ENCODE measurements around the gene HOGA1.

The HOGA1 gene

DNA sequence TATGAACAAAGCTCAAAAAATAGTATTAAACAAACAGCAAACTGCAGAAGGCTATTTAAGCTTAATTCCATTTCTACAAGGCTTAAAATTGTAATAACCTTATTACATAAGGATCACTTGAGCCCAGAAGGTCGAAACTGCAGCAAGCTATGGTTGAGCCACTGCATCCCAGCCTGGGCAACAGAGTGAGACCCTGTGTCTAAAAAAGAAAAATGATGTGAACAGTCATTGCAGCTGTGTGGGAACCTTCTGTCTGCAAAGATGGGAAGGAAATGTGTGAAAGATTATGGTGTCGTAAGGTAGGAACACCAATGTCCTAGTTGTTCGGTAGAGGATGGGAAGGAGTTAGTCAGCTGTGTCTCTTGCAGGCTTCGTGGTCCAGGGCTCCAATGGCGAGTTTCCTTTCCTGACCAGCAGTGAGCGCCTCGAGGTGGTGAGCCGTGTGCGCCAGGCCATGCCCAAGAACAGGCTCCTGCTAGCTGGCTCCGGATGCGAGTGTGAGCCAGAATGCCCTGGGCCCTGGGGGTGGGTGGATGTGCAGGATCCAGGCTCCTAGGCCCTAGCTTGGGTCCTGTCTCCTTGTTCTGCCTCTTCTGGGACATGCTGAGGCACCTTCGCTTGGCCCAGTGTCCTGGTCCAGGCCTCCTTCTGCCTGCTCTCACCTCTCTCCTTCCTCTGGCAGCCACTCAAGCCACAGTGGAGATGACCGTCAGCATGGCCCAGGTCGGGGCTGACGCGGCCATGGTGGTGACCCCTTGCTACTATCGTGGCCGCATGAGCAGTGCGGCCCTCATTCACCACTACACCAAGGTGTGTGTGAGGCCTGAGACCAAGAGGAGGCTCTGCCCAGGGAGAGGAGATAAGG, 14.4 kb downstream of the HOGA1 start:
- Histone ChIP-seq H3K36me3 (ENCODE audit: insufficient read depth, low read length) (no peaks in the 10 kb centered on the region), H3K4me1 (ENCODE audit: insufficient read depth, low read length) (peaks cover 16% of the 10 kb centered on the region), H3K9ac (ENCODE audit: low read length) (no peak overlapping the region), H3K9me3 (ENCODE audit: low read length) (no peaks in the 10 kb centered on the region), H3K4me3 (ENCODE audit: low read depth in 1 of 2, low read length in 2 of 2) (no peak overlapping the region), H3K27ac (ENCODE audit: low read depth, low read length) (no peak overlapping the region), H3K27me3 (ENCODE audit: control insufficient read depth in 1 of 2, insufficient read depth in 2 of 2, low read length in 2 of 2) (no peaks in the 10 kb centered on the region)

DNA sequence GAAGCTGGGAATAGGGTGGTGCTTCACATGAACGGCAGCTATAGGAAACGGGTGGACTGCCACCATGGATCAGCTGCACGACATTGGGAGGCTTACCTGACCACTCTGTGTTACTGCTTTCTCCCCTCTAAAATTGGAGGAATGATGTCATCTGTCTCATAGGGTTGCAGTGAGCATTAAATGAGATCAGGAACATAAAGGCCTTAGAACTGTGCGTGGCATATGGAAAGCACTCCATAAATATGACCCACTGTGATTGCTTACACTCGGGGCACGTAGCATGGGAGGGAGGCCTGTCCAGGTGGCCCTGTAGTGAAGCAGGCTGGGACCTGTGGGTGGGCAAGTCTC, 15.1 kb downstream of the HOGA1 start:
- Histone ChIP-seq H3K27ac (ENCODE audit: low read depth, low read length) (no peak overlapping the region), H3K9ac (ENCODE audit: low read length) (no peak overlapping the region), H3K4me3 (ENCODE audit: low read depth in 1 of 2, low read length in 2 of 2) (no peak overlapping the region), H3K27me3 (ENCODE audit: control insufficient read depth in 1 of 2, insufficient read depth in 2 of 2, low read length in 2 of 2) (no peaks in the 10 kb centered on the region), H3K36me3 (ENCODE audit: insufficient read depth, low read length) (no peaks in the 10 kb centered on the region), H3K4me1 (ENCODE audit: insufficient read depth, low read length) (peaks cover 16% of the 10 kb centered on the region), H3K9me3 (ENCODE audit: low read length) (no peaks in the 10 kb centered on the region)

DNA sequence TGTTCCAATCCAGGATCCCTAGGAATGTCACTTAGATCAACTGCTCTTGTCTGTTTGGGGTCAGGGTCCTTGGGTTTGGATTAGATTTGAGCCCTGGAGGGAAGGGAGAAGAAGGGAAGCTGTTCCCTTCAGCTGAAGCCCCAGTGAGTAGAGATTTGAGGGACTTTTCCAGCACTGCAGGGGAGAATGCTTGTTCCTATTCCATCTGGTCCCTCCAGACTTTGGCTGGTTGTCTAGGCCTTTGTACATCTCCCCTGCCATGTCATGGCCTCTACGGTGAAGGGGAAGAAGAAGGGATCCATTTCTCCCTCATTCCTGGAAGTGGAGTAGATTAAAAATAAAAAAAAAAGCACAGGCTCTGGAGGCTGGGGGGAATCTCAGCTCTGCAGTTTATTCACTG, 16.4 kb downstream of the HOGA1 start:
- H3K27ac ChIP-seq (ENCODE audit: low read depth, low read length) = no peak overlapping the region
- no peaks in the 10 kb centered on the region for H3K27me3 ChIP-seq (ENCODE audit: control insufficient read depth in 1 of 2, insufficient read depth in 2 of 2, low read length in 2 of 2)
- peaks cover 15% of the 10 kb centered on the region for H3K4me1 ChIP-seq (ENCODE audit: insufficient read depth, low read length)
- no peak overlapping the region for H3K9ac ChIP-seq (ENCODE audit: low read length)
- no peaks in the 10 kb centered on the region for H3K36me3 ChIP-seq (ENCODE audit: insufficient read depth, low read length)
- no peaks in the 10 kb centered on the region for H3K9me3 ChIP-seq (ENCODE audit: low read length)
- no peak overlapping the region for H3K4me3 ChIP-seq (ENCODE audit: low read depth in 1 of 2, low read length in 2 of 2)

DNA sequence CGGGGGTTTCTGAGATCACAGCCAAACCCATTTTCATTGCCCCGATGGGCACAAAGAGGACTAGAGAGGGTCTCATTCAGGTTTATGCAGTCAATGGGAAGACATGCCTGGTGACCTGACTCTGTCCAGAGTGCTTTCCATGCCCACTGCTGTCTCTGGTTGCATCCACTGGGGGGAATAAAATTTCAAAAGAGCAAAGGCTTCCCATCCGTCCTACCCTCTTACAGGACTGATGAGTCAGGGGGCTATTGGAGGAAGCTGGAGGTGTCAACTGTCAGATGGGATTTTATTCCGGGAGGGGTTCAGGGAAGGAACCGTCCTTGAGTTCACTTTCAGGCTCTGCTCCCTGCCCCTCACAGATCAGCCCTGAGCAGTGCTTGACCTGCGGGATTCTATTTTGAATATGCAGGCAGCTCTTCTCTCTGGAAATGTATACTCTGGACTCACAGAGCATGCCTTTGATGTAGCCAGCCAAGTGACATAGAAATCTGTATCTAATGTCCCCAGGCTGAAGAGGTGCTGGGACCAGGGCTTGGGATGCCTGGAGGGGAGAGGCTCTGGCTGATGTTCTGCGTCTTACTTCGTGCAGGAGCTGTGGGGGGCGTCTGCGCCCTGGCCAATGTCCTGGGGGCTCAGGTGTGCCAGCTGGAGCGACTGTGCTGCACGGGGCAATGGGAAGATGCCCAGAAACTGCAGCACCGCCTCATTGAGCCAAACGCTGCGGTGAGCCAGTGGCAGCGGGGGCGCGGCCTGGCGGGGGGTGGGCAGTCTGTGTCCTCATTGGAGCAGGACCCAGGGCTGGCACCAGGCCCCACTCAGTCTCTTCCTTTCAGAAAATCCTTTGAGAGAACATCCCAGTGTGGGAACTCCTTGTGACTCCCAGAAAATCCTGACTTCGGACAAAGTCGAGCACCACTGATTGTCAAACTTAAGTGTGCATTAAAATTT, 17.4 kb downstream of the HOGA1 start:
- H3K9me3 ChIP-seq (ENCODE audit: low read length) = no peaks in the 10 kb centered on the region
- no peak overlapping the region for H3K4me3 ChIP-seq (ENCODE audit: low read depth in 1 of 2, low read length in 2 of 2)
- H3K36me3 ChIP-seq (ENCODE audit: insufficient read depth, low read length) = no peaks in the 10 kb centered on the region
- H3K27ac ChIP-seq (ENCODE audit: low read depth, low read length) = no peak overlapping the region
- no peak overlapping the region for H3K9ac ChIP-seq (ENCODE audit: low read length)
- H3K4me1 ChIP-seq (ENCODE audit: insufficient read depth, low read length) = peaks cover 6% of the 10 kb centered on the region
- H3K27me3 ChIP-seq (ENCODE audit: control insufficient read depth in 1 of 2, insufficient read depth in 2 of 2, low read length in 2 of 2) = no peaks in the 10 kb centered on the region

DNA sequence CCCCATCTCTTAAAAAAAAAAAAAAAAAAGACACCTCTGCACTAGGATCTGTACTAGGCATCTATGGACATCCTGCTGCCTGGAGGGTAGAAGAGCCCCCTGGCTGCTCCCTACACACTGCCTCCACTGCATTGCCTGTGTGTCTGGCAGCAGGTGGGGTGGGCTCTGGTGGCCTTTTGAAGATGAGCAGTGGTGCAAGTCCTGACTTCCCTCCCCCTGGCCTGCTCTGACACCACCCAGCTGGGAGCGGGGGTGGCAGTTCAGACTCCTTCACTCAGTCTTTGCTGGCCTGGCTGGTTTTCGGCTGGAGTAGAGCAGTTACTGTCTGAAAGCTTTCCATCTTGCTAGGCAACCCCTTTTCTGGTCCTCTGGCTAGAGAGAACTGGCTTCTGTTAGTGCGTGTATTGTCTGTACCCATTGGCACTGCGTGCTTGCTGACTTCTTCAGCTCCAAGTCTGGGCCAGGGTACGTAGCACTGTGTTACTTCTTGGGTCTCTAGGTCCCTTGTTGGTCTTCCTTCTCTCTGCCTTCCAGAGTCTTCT, 23.0 kb downstream of the HOGA1 start:
- no peaks in the 10 kb centered on the region for H3K9me3 ChIP-seq (ENCODE audit: low read length)
- no peak overlapping the region for H3K4me3 ChIP-seq (ENCODE audit: low read depth in 1 of 2, low read length in 2 of 2)
- H3K4me1 ChIP-seq (ENCODE audit: insufficient read depth, low read length) = no peaks in the 10 kb centered on the region
- H3K27me3 ChIP-seq (ENCODE audit: control insufficient read depth in 1 of 2, insufficient read depth in 2 of 2, low read length in 2 of 2) = no peaks in the 10 kb centered on the region
- H3K27ac ChIP-seq (ENCODE audit: low read depth, low read length) = no peak overlapping the region
- H3K9ac ChIP-seq (ENCODE audit: low read length) = no peak overlapping the region
- H3K36me3 ChIP-seq (ENCODE audit: insufficient read depth, low read length) = no peaks in the 10 kb centered on the region

DNA sequence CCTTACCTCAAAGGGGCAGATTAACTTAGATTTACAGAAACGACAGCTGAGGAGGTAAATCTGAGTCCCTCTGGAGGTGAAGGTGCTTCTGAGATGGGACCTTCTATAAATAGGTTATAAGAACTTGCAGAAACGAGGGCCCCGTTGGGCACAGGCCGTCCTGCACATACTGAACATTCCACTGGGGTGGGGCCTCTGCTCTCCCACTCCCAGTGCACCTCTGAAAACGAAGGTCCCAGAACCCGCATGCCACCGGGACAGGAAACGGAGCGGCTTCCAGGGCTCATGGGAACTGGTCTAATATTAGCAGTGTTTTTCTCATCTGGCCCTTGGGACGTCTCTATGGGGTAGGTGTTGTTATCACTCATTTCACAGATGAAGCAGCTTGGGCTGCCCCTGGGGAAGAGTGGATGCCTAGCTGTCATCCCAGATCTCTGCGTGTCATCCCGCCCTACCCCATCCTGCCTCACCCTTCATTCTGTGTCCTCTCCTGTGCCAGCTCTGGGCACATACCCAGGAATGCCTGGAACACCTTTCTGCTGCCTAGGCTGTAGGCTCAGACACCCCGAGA, 24.9 kb downstream of the HOGA1 start:
- Histone ChIP-seq H3K9ac (ENCODE audit: low read length) (no peak overlapping the region), H3K9me3 (ENCODE audit: low read length) (no peaks in the 10 kb centered on the region), H3K36me3 (ENCODE audit: insufficient read depth, low read length) (no peaks in the 10 kb centered on the region), H3K27me3 (ENCODE audit: control insufficient read depth in 1 of 2, insufficient read depth in 2 of 2, low read length in 2 of 2) (no peaks in the 10 kb centered on the region), H3K4me1 (ENCODE audit: insufficient read depth, low read length) (no peaks in the 10 kb centered on the region), H3K27ac (ENCODE audit: low read depth, low read length) (no peak overlapping the region), H3K4me3 (ENCODE audit: low read depth in 1 of 2, low read length in 2 of 2) (no peak overlapping the region)

DNA sequence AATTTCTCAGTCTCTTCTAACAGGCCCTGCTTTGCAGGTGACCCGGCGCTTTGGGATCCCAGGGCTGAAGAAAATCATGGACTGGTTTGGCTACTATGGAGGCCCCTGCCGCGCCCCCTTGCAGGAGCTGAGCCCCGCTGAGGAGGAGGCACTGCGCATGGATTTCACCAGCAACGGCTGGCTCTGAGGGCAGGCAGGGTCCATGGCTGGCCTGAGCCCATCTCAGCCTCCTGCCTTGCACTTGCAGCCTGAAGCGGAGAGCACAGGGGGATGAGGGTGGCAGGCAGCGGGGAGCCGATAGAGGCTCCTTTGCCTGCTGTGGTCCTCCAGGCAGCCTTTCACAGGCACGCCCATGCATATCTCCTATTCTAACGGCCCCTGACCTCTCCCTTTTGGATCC, 27.3 kb downstream of the HOGA1 start:
- no peaks in the 10 kb centered on the region for H3K9me3 ChIP-seq (ENCODE audit: low read length)
- H3K27me3 ChIP-seq (ENCODE audit: control insufficient read depth in 1 of 2, insufficient read depth in 2 of 2, low read length in 2 of 2) = no peaks in the 10 kb centered on the region
- H3K4me1 ChIP-seq (ENCODE audit: insufficient read depth, low read length) = no peaks in the 10 kb centered on the region
- H3K27ac ChIP-seq (ENCODE audit: low read depth, low read length) = no peak overlapping the region
- no peak overlapping the region for H3K9ac ChIP-seq (ENCODE audit: low read length)
- H3K36me3 ChIP-seq (ENCODE audit: insufficient read depth, low read length) = peaks cover 7% of the 10 kb centered on the region
- no peak overlapping the region for H3K4me3 ChIP-seq (ENCODE audit: low read depth in 1 of 2, low read length in 2 of 2)

DNA sequence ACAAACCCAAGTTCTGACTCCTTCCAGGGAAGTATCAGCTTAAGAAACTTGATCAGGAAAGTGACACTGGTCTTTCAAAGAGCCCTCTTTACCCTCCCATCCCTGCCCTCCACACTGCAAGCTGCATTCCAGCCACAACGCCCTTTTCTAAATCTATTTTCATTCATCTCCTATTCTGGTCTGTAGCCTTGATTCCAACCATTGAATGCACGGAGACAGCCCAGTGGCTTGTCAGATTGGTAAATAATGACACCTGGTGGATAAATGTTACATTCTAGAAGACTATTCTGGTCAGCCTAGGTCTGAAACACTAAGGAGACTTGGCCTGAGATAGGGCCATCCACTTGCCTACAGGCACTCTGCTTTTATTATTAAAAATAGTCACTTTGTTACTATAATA, 28.2 kb downstream of the HOGA1 start:
- no peaks in the 10 kb centered on the region for H3K27me3 ChIP-seq (ENCODE audit: control insufficient read depth in 1 of 2, insufficient read depth in 2 of 2, low read length in 2 of 2)
- peaks cover 7% of the 10 kb centered on the region for H3K36me3 ChIP-seq (ENCODE audit: insufficient read depth, low read length)
- no peak overlapping the region for H3K4me3 ChIP-seq (ENCODE audit: low read depth in 1 of 2, low read length in 2 of 2)
- H3K9ac ChIP-seq (ENCODE audit: low read length) = no peak overlapping the region
- no peak overlapping the region for H3K27ac ChIP-seq (ENCODE audit: low read depth, low read length)
- no peaks in the 10 kb centered on the region for H3K9me3 ChIP-seq (ENCODE audit: low read length)
- no peaks in the 10 kb centered on the region for H3K4me1 ChIP-seq (ENCODE audit: insufficient read depth, low read length)

DNA sequence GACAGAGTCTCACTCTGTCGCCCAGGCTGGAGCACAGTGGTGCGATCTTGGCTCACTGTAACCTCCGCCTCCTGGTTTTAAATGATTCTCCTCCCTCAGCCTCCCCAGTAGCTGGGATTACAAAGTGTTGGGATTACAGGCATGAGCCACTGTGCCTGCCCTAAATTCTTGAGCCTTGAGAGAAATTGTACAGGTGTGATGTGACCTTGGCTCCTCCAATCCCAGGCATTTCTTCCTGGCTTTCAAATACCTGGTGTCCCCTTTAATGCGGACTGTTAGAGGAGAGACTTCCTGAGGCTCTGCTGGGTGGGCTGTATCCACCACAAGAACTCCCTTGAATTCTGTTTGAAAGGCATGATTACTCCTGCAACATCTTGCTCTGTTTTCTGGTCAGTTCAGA, 34.1 kb downstream of the HOGA1 start:
- H3K9ac ChIP-seq (ENCODE audit: low read length) = no peak overlapping the region
- H3K9me3 ChIP-seq (ENCODE audit: low read length) = no peaks in the 10 kb centered on the region
- no peaks in the 10 kb centered on the region for H3K4me1 ChIP-seq (ENCODE audit: insufficient read depth, low read length)
- peaks cover 7% of the 10 kb centered on the region for H3K36me3 ChIP-seq (ENCODE audit: insufficient read depth, low read length)
- no peaks in the 10 kb centered on the region for H3K27me3 ChIP-seq (ENCODE audit: control insufficient read depth in 1 of 2, insufficient read depth in 2 of 2, low read length in 2 of 2)
- H3K4me3 ChIP-seq (ENCODE audit: low read depth in 1 of 2, low read length in 2 of 2) = no peak overlapping the region
- H3K27ac ChIP-seq (ENCODE audit: low read depth, low read length) = no peak overlapping the region

DNA sequence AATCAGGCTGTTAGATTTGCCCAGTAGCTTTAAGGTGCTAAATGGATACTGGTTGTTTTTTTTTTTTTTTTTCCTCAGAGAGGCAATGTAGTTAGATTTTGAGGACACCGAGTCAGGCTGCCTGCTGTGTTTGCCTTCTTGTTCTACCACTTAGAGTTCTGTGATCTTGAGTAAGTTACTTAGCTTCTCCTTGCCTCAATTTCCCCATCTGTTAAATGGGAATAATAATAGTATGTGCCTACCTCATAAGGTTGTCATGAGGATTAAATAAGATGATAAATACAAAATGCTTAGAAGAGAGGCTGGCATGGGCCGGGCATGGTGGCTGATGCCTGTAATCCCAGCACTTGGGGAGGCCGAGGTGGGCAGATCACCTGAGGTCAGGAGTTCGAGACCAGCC, 34.5 kb downstream of the HOGA1 start:
- Histone ChIP-seq H3K27me3 (ENCODE audit: control insufficient read depth in 1 of 2, insufficient read depth in 2 of 2, low read length in 2 of 2) (no peaks in the 10 kb centered on the region), H3K4me3 (ENCODE audit: low read depth in 1 of 2, low read length in 2 of 2) (no peak overlapping the region), H3K9me3 (ENCODE audit: low read length) (no peaks in the 10 kb centered on the region)

DNA sequence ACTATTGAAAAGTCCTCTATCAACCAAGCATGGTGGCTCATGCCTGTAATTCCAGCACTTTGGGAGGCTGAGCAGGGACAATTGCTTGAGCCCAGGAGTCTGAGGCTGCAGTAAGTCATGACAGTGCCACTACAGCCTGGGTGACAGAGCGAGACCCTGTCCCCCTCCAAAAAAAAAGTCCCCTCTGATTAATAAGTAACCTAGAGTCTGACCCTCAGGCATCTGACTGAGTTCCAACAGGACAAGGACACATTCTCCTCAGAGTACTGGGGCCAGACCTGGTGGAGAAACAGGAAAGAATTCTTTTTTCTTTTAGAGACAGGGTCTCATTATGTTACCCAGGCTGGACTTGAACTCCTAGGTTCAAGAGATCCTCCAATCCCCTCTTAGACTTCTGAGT, 39.1 kb downstream of the HOGA1 start:
- H3K4me1 ChIP-seq (ENCODE audit: insufficient read depth, low read length) = no peaks in the 10 kb centered on the region
- no peaks in the 10 kb centered on the region for H3K36me3 ChIP-seq (ENCODE audit: insufficient read depth, low read length)
- no peak overlapping the region for H3K27ac ChIP-seq (ENCODE audit: low read depth, low read length)
- H3K9me3 ChIP-seq (ENCODE audit: low read length) = no peaks in the 10 kb centered on the region
- H3K27me3 ChIP-seq (ENCODE audit: control insufficient read depth in 1 of 2, insufficient read depth in 2 of 2, low read length in 2 of 2) = no peaks in the 10 kb centered on the region
- no peak overlapping the region for H3K4me3 ChIP-seq (ENCODE audit: low read depth in 1 of 2, low read length in 2 of 2)
- H3K9ac ChIP-seq (ENCODE audit: low read length) = no peak overlapping the region

More for the DNA sequence above, 34.5 kb downstream of the HOGA1 start:
- no peak overlapping the region for H3K9ac ChIP-seq (ENCODE audit: low read length)
- H3K27ac ChIP-seq (ENCODE audit: low read depth, low read length) = no peak overlapping the region
- peaks cover 7% of the 10 kb centered on the region for H3K36me3 ChIP-seq (ENCODE audit: insufficient read depth, low read length)
- no peaks in the 10 kb centered on the region for H3K4me1 ChIP-seq (ENCODE audit: insufficient read depth, low read length)

All from muscle layer of colon (tissue), 2 donors.